Spleen (tissue), 11 donors: Measurements from ENCODE around the gene PTPRN2. TPM values are rescaled to one million over a fixed set of nuclear protein-coding genes. Genes with fewer than 3 reads are reported as not detected.

Source experiments
- DNase-seq: peaks from one replicate; pipeline ENCODE4 v3.0.0-alpha.2; 2020
- H3K27ac ChIP-seq, 8 donors: fragments of 200-600 bp; sonication (generic) in 7 of 8; 1 replicate in 4 of 8; 2 replicates in 4 of 8; pipeline versions ENCODE4 v1.5.0 to v1.8.0; 2016 to 2021; ENCODE audit warnings: inconsistent platforms in 4 of 8, mild to moderate bottlenecking in 4 of 8, moderate library complexity in 1 of 8
- H3K27me3 ChIP-seq, 7 donors: fragments of 200-600 bp; sonication (generic) in 6 of 7; replicated peaks in 1 of 7; 1 replicate in 4 of 7; 2 replicates in 3 of 7; pipeline versions ENCODE4 v1.5.0 to v1.8.0; 2016 to 2021; ENCODE audit warnings: inconsistent platforms in 3 of 7, mild to moderate bottlenecking in 1 of 7
- H3K36me3 ChIP-seq, 6 donors: fragments of 200-600 bp; sonication (generic) in 5 of 6; 1 replicate in 4 of 6; 2 replicates in 2 of 6; pipeline versions ENCODE4 v1.5.0 to v1.8.0; 2016 to 2021; ENCODE audit warnings: inconsistent platforms in 2 of 6
- H3K4me1 ChIP-seq, 6 donors: fragments of 200-600 bp; sonication (generic) in 5 of 6; 1 replicate in 3 of 6; 2 replicates in 3 of 6; pipeline versions ENCODE4 v1.5.0 to v1.8.0; 2016 to 2021; ENCODE audit warnings: inconsistent platforms in 3 of 6
- H3K4me3 ChIP-seq, 8 donors: fragments of 200-600 bp; sonication (generic) in 7 of 8; 1 replicate in 4 of 8; 2 replicates in 4 of 8; pipeline versions ENCODE4 v1.5.0 to v1.8.0; 2016 to 2021; ENCODE audit warnings: inconsistent platforms in 4 of 8, mild to moderate bottlenecking in 4 of 8, moderate library complexity in 2 of 8
- H3K9me3 ChIP-seq, 8 donors: fragments of 200-600 bp; sonication (generic) in 7 of 8; 1 replicate in 4 of 8; 2 replicates in 4 of 8; pipeline versions ENCODE4 v1.5.0 to v1.8.0; 2016 to 2021; ENCODE audit warnings: inconsistent platforms in 4 of 8
- POLR2A ChIP-seq, 3 donors: fragments of 450-650 bp; IDR thresholded peaks; one replicate each; pipeline ENCODE4 v1.5.1; 2017; ENCODE audit warnings: antibody characterized with exemption in 3 of 3, mild to moderate bottlenecking in 1 of 3
- POLR2AphosphoS5 ChIP-seq, 3 donors: sonication (generic); formaldehyde crosslinking; IDR thresholded peaks; one replicate each; pipeline ENCODE4 v1.5.1; 2017; ENCODE audit warnings: antibody characterized with exemption in 3 of 3
- WGBS, 5 donors: extraction: QIAGEN DNeasy Blood & Tissue Kit in 3 of 5; methylation state at CpG; one replicate each; pipeline versions ENCODE4 v1.1.5 to v1.1.7; 2013 to 2018; 5-methylcytosine and 5-hydroxymethylcytosine counted together
- intact Hi-C: fragments of 100-400 bp; cut with DNase I; formaldehyde crosslinking; loops from one replicate; pipeline ENCODE4 v1.15.0; 2023; ENCODE audit warnings: low total_unique reads
- polyA plus RNA-seq, 3 donors: library from polyadenylated mRNA; stranded (reverse); fragments of 200-250 nt; gene quantifications; one replicate each; pipeline ENCODE4 v1.2.1, GENCODE V29; 2013
- total RNA-seq, 7 donors: library from RNA; depleted of rRNA in 3 of 7; stranded (reverse); fragments of >200 nt in 3 of 7; fragmentation: NEBNext Ultra II Directional in 4 of 7; extraction: Animal tissue kit (Norgen Biotek cat#: 25700) in 4 of 7; gene quantifications; one replicate each; pipeline versions ENCODE4 v1.1.0 to v1.2.1, GENCODE V29; 2016 to 2021
- TF ChIP-seq, protein P1 (sequence below), 11 experiments: fragments of 200-600 bp in 7 of 11; fragments of 450-650 bp in 4 of 11; sonication (generic) in 4 of 11; IDR thresholded peaks in 8 of 11; conservative IDR thresholded peaks in 3 of 11; 1 replicate in 7 of 11; 2 replicates in 4 of 11; pipeline versions ENCODE4 v1.4.0 to v1.8.0; 2016 to 2021; ENCODE audit warnings: antibody characterized with exemption in 11 of 11, inconsistent platforms in 4 of 11, mild to moderate bottlenecking in 1 of 11
- donor health status: healthy with polysubstance abuse.
- donor health status: DM: no; HTN: no; CAD: no; lungs with moderate emphysema.
- donor health status: DM: no; HTN: no; CAD: no.
- donor health status: Bipolar disorder and iron deficiency.
- donor health status: healthy.
- donor health status: DM: no; HTN: no; CAD: no.
- donor health status: DM: yes; HTN: yes; CAD: no.

PTPRN2 gene
- total and polyA plus RNA-seq, 10 donors, result 7.0 to 22.8 (median 16.8) TPM

DNA sequence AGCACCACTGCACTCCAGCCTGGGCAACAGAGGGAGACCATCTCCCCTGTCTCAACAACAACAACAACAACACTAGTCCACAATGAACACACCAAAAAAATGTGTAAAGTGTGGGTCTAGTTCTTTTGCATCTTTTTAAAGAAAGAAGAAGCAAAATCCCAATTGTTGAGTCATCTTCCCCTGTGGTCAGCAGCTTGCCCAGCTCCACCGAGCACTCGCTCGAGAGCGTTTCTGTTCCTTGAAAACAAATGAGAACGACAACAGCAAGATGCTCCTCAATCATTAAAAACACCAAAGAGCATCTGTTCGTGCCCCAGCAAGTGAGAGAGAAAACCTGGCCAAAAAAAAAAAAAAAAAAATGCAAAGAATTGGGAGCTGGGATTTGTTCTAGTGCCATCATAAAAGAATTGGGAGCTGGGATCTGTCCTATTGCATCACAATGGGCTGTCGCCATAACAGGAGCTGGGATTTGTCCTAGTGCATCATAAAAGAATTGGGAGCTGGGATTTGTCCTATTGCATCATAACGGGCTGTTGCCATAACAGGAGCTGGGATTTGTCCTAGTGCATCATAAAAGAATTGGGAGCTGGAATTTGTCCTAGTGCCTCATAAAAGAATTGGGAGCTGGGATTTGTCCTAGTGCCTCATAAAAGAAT is 118.1 kb downstream of the PTPRN2 start:
- Histone ChIP-seq H3K36me3 (no peaks in the 10 kb centered on the region), H3K9me3 (no peaks in the 10 kb centered on the region), H3K27ac (no peak overlapping the region), H3K4me1 (peaks cover 0 to 11% (median 0%) of the 10 kb centered on the region in 6 donors), H3K4me3 (no peak overlapping the region), H3K27me3 (peaks cover 0 to 25% (median 0%) of the 10 kb centered on the region in 7 donors)
- intact Hi-C loops, result no loop called here
- no peak for DNase-seq
- TF ChIP-seq POLR2AphosphoS5 (IDR thresholded peaks at IDR 0.05) (no peak), POLR2A (IDR thresholded peaks at IDR 0.05) (no peak)
- TF ChIP-seq, protein P1, sequence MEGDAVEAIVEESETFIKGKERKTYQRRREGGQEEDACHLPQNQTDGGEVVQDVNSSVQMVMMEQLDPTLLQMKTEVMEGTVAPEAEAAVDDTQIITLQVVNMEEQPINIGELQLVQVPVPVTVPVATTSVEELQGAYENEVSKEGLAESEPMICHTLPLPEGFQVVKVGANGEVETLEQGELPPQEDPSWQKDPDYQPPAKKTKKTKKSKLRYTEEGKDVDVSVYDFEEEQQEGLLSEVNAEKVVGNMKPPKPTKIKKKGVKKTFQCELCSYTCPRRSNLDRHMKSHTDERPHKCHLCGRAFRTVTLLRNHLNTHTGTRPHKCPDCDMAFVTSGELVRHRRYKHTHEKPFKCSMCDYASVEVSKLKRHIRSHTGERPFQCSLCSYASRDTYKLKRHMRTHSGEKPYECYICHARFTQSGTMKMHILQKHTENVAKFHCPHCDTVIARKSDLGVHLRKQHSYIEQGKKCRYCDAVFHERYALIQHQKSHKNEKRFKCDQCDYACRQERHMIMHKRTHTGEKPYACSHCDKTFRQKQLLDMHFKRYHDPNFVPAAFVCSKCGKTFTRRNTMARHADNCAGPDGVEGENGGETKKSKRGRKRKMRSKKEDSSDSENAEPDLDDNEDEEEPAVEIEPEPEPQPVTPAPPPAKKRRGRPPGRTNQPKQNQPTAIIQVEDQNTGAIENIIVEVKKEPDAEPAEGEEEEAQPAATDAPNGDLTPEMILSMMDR (IDR thresholded peaks at IDR 0.05 in 8 of 11, conservative IDR thresholded peaks at IDR 0.05 in 3 of 11), result no peak
- 35 to 63% (median 52%) methylated on average over 8 of the region's 8 CpGs for WGBS, 5 donors

DNA sequence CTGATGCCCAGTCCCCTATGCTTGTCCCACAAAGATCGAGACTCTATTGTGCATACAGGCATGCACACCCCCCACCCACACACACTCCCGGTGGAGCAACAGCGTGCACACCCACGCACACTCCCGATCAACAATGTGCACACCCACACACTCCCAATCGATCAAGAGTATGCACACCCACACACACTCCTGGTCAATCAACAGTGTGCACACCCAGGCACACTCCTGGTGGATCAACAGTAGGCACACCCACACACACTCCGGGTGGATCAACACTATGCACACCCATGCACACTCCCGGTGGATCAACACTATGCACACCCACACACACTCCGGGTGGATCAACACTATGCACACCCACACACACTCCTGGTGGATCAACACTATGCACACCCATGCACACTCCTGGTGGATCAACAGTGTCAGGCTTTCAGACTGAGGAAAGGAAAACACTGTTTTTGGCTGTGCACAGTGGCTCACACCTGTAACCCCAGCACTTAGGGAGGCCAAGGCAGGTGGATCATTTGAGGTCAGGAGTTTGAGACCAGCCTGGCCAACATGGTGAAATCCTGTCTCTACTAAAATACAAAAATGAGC is 118.8 kb downstream of the PTPRN2 start:
- DNase-seq, result peak; percentile 16
- Histone ChIP-seq H3K4me1 (peaks cover 0 to 11% (median 0%) of the 10 kb centered on the region in 6 donors), H3K9me3 (no peaks in the 10 kb centered on the region), H3K27me3 (peaks cover 0 to 22% (median 0%) of the 10 kb centered on the region in 7 donors), H3K27ac (no peak overlapping the region), H3K36me3 (no peaks in the 10 kb centered on the region), H3K4me3 (no peak overlapping the region)
- TF ChIP-seq, protein P1 (IDR thresholded peaks at IDR 0.05 in 8 of 11, conservative IDR thresholded peaks at IDR 0.05 in 3 of 11), result no peak
- TF ChIP-seq POLR2A (IDR thresholded peaks at IDR 0.05) (no peak), POLR2AphosphoS5 (IDR thresholded peaks at IDR 0.05) (no peak)
- 64 to 85% (median 74%) methylated on average over 8 to 9 of the region's 9 CpGs for WGBS, 5 donors
- intact Hi-C loops, result no loop called here

DNA sequence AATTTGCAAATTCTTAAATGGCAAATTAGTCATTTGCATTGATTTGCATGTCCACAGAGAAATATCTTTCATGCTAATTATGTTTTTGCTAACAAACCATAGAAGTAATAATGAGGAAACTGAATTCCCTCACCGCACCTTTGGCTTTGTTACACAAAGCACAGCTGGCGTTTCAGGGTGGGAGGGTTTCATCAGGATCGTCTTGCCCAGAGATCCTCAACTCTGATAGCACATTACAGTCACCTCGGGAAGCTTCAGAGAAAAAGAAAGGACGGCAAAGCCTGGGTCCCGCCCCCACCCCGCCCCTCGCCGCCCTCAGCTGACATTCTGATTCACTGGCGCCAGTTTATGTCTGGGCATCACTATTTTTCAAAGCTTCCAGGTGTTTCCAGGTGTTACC is 119.4 kb downstream of the PTPRN2 start:
- peaks cover 0 to 9% (median 0%) of the 10 kb centered on the region in 6 donors for H3K4me1 ChIP-seq
- 22 to 37% (median 26%) methylated on average over 10 of the region's 10 CpGs for WGBS, 5 donors
- H3K27ac ChIP-seq, result no peak overlapping the region
- intact Hi-C loops, result no loop called here
- H3K27me3 ChIP-seq, result peaks cover 0 to 22% (median 0%) of the 10 kb centered on the region in 7 donors
- TF ChIP-seq POLR2A (IDR thresholded peaks at IDR 0.05) (no peak), POLR2AphosphoS5 (IDR thresholded peaks at IDR 0.05) (no peak)
- TF ChIP-seq, protein P1 (IDR thresholded peaks at IDR 0.05 in 8 of 11, conservative IDR thresholded peaks at IDR 0.05 in 3 of 11), result no peak
- DNase-seq, result no peak
- no peaks in the 10 kb centered on the region for H3K9me3 ChIP-seq
- H3K4me3 ChIP-seq, result no peak overlapping the region
- H3K36me3 ChIP-seq, result no peaks in the 10 kb centered on the region

DNA sequence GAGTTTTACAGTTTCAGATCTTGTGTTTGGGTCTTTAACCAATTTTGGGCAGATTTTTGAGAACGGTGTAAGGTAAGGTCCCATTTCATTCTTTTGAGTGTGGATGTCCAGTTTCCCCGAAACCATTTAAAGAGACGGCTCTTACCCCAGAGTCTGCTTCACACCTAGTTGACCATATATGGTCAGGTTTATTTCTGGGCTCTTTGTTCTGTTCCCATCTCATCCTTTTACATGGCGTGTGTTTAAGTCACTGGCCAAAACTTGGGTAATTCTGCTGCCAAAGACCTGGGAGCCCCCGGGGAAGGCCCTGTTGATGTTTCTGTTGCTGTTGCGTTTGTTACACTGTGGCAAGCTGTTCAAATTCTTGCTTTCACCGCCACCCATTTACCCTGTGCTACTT is 120.1 kb downstream of the PTPRN2 start:
- H3K9me3 ChIP-seq, result no peaks in the 10 kb centered on the region
- DNase-seq, result no peak
- TF ChIP-seq, protein P1 (IDR thresholded peaks at IDR 0.05 in 8 of 11, conservative IDR thresholded peaks at IDR 0.05 in 3 of 11), result no peak
- TF ChIP-seq POLR2A (IDR thresholded peaks at IDR 0.05) (no peak), POLR2AphosphoS5 (IDR thresholded peaks at IDR 0.05) (no peak)
- intact Hi-C loops, result no loop called here
- H3K27ac ChIP-seq, result no peak overlapping the region
- peaks cover 0 to 2% (median 0%) of the 10 kb centered on the region in 6 donors for H3K4me1 ChIP-seq
- H3K4me3 ChIP-seq, result no peak overlapping the region
- 55 to 71% (median 68%) methylated on average over 7 of the region's 7 CpGs for WGBS, 5 donors
- H3K36me3 ChIP-seq, result no peaks in the 10 kb centered on the region
- peaks cover 0 to 22% (median 0%) of the 10 kb centered on the region in 7 donors for H3K27me3 ChIP-seq
